ENCODE measurements around the gene AP5S1. TPM values are rescaled to one million over a fixed set of nuclear protein-coding genes. Genes with fewer than 3 reads are reported as not detected.
A peak's percentile ranks its signal among the peaks of the same experiment; 100 is the strongest.

AP5S1 gene
- polyA plus RNA-seq, 3 donors, result 6.6 to 10.8 (median 8.6) TPM

DNA sequence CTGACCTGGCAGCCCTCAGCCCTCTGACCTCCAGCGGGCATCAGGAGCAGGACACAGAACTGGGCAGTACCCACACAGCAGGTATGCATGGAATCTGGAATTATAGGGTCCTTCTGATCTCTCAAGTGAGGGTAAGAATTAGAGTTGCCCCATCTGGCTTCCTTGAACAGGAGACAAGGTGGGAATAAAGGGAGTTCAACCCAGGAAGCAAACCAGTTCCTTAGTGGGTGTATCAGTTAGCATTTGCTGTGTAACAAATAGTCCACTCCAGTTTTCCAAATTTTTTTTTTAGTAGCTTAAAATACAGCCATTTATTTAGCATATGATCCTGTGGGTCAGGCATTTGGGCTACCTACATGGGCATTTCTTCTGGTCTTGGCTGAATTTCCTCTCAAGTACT is 42.0 kb downstream of the AP5S1 start:
- Mint-ChIP-seq H3K4me1 (peaks cover 2% of the 10 kb centered on the region), H3K9me3 (peaks cover 0 to 7% (median 6%) of the 10 kb centered on the region in 7 donors), H3K27ac (peak overlapping the region in 2 of 7 donors; percentile 37 to 46), H3K36me3 (peaks cover 72 to 100% of the 10 kb centered on the region in 2 donors), H3K27me3 (ENCODE audit: low read depth in 3 of 3) (peaks cover 0 to 4% (median 3%) of the 10 kb centered on the region in 3 donors), H3K4me3 (no peak overlapping the region)
- no peak for DNase-seq
- Histone ChIP-seq H3K4me2 (replicated peaks; ENCODE audit: extremely low read depth, low read length, poor library complexity, severe bottlenecking) (no peak overlapping the region), H3K9me3 (replicated peaks in 1 of 2; ENCODE audit: control insufficient read depth in 1 of 2, insufficient read depth in 1 of 2, low read length in 2 of 2) (peaks cover 4 to 5% of the 10 kb centered on the region in 2 donors), H3K9ac (ENCODE audit: insufficient read depth, low read length, poor library complexity, severe bottlenecking) (no peak overlapping the region), H3K36me3 (replicated peaks in 1 of 2; ENCODE audit: control insufficient read depth in 1 of 2, insufficient read depth in 2 of 2, low read length in 2 of 2) (peaks cover 81 to 100% of the 10 kb centered on the region in 2 donors), H3K27me3 (ENCODE audit: control insufficient read depth in 2 of 2, insufficient read depth in 2 of 2, low read length in 2 of 2) (no peaks in the 10 kb centered on the region), H3K27ac (ENCODE audit: low read depth in 1 of 2, low read length in 2 of 2) (no peak overlapping the region), H4K20me1 (ENCODE audit: insufficient read depth, low read length) (peaks cover 71% of the 10 kb centered on the region), H3K79me2 (ENCODE audit: insufficient read depth, low read length) (peaks cover 13% of the 10 kb centered on the region), H3K4me1 (ENCODE audit: control insufficient read depth in 1 of 2, insufficient read depth in 2 of 2, low read length in 2 of 2) (no peaks in the 10 kb centered on the region), H3K4me3 (replicated peaks in 1 of 3; ENCODE audit: low read depth in 2 of 3, low read length in 3 of 3) (no peak overlapping the region), H2AFZ (ENCODE audit: insufficient read depth, low read depth, low read length, poor library complexity, severe bottlenecking) (no peak overlapping the region)
- intact Hi-C loops (cut with micrococcal nuclease), result no loop called here
- TF ChIP-seq, protein P1, sequence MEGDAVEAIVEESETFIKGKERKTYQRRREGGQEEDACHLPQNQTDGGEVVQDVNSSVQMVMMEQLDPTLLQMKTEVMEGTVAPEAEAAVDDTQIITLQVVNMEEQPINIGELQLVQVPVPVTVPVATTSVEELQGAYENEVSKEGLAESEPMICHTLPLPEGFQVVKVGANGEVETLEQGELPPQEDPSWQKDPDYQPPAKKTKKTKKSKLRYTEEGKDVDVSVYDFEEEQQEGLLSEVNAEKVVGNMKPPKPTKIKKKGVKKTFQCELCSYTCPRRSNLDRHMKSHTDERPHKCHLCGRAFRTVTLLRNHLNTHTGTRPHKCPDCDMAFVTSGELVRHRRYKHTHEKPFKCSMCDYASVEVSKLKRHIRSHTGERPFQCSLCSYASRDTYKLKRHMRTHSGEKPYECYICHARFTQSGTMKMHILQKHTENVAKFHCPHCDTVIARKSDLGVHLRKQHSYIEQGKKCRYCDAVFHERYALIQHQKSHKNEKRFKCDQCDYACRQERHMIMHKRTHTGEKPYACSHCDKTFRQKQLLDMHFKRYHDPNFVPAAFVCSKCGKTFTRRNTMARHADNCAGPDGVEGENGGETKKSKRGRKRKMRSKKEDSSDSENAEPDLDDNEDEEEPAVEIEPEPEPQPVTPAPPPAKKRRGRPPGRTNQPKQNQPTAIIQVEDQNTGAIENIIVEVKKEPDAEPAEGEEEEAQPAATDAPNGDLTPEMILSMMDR (IDR thresholded peaks at IDR 0.05), result no peak
- WGBS (ENCODE audit: insufficient coverage), result 100% methylated on average over 1 of the region's 1 CpG

DNA sequence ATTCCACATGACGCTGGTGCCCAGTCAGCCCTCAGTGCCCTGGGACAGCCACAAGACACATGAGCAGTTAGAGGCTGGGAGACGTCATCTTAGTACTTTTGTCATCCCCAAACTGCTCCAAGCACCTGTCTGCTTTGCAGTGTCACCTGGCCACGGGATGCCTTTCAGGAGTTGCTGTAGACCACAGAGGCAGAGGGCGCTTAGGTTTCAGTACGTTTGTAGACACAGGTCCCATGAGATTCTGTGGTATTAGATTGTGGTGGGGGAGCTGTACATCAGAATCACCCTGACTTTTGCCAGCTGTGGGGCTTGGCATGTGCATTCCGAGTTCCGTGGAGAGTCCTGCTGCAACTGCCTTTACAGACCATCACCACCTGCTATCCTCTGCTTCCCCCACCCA is 43.0 kb downstream of the AP5S1 start:
- no peak overlapping the region for H3K27ac ChIP-seq (ENCODE audit: low read depth in 1 of 2, low read length in 2 of 2)
- Mint-ChIP-seq H3K4me3 (no peak overlapping the region), H3K27ac (peak overlapping the region in 6 of 7 donors; percentile 18 to 63 (median 52)), H3K4me1 (peaks cover 2% of the 10 kb centered on the region), H3K9me3 (peaks cover 0 to 7% (median 6%) of the 10 kb centered on the region in 7 donors), H3K27me3 (ENCODE audit: low read depth in 3 of 3) (peaks cover 0 to 6% (median 2%) of the 10 kb centered on the region in 3 donors), H3K36me3 (peaks cover 71 to 100% of the 10 kb centered on the region in 2 donors)
- TF ChIP-seq, protein P1 (IDR thresholded peaks at IDR 0.05), result no peak
- H3K36me3 ChIP-seq (replicated peaks in 1 of 2; ENCODE audit: control insufficient read depth in 1 of 2, insufficient read depth in 2 of 2, low read length in 2 of 2), result peaks cover 81 to 100% of the 10 kb centered on the region in 2 donors
- H3K9me3 ChIP-seq (replicated peaks in 1 of 2; ENCODE audit: control insufficient read depth in 1 of 2, insufficient read depth in 1 of 2, low read length in 2 of 2), result peaks cover 4 to 5% of the 10 kb centered on the region in 2 donors
- H3K4me2 ChIP-seq (replicated peaks; ENCODE audit: extremely low read depth, low read length, poor library complexity, severe bottlenecking), result no peak overlapping the region
- peaks cover 11% of the 10 kb centered on the region for H3K79me2 ChIP-seq (ENCODE audit: insufficient read depth, low read length)
- H3K4me3 ChIP-seq (replicated peaks in 1 of 3; ENCODE audit: low read depth in 2 of 3, low read length in 3 of 3), result no peak overlapping the region
- peaks cover 71% of the 10 kb centered on the region for H4K20me1 ChIP-seq (ENCODE audit: insufficient read depth, low read length)
- no peaks in the 10 kb centered on the region for H3K4me1 ChIP-seq (ENCODE audit: control insufficient read depth in 1 of 2, insufficient read depth in 2 of 2, low read length in 2 of 2)
- H3K9ac ChIP-seq (ENCODE audit: insufficient read depth, low read length, poor library complexity, severe bottlenecking), result no peak overlapping the region
- WGBS (ENCODE audit: insufficient coverage), result 100% methylated on average over 7 of the region's 7 CpGs
- intact Hi-C loops (cut with micrococcal nuclease), result no loop called here
- H2AFZ ChIP-seq (ENCODE audit: insufficient read depth, low read depth, low read length, poor library complexity, severe bottlenecking), result no peak overlapping the region
- no peaks in the 10 kb centered on the region for H3K27me3 ChIP-seq (ENCODE audit: control insufficient read depth in 2 of 2, insufficient read depth in 2 of 2, low read length in 2 of 2)
- no peak for DNase-seq

Data from CD14-positive monocyte (primary cell).